Measurements from ENCODE around the gene LHB.
"Not testable (repeated sequence)": the region's sequence is repeated elsewhere in the genome, so short reads cannot be mapped to it uniquely, and the experiment has no call there.

The LHB gene

GRCh38 chr19:49017041-49017665, at the start of gene LHB:
LHB (minus strand) TSS chr19:49017091; CDS start chr19:49017081, 10 bp downstream.
- DNase-seq: no peak

DNA sequence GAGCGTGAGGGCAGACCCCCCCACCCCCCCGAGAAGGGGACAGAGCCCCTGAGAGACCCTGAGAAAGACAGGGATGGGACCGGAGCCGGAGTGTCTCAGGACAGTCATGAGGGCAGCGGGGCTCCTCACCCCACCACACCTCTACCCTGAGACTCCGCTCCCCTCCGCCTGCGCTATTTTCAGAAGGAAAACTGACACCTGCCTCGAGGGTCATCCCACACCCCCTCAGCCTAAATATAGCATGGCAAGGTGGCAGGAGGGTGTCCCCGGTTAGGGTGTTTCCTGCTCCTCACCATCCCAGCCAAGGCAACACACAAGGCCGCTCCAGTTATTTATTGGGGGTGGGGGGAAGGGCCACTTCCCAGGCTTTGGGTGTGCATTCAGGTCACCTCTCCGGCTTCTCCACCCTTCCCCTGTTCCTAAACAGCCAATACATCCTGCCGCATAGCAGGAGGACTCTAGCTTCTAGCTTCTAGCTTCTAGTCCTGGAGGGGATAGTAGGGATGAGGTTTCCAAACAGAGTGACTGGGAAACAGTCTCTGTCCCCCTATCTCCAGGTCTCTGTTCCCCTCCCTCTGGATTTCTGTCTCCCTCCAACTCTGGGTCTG, 49.1 kb upstream of the LHB start:
- no peak for DNase-seq

DNA sequence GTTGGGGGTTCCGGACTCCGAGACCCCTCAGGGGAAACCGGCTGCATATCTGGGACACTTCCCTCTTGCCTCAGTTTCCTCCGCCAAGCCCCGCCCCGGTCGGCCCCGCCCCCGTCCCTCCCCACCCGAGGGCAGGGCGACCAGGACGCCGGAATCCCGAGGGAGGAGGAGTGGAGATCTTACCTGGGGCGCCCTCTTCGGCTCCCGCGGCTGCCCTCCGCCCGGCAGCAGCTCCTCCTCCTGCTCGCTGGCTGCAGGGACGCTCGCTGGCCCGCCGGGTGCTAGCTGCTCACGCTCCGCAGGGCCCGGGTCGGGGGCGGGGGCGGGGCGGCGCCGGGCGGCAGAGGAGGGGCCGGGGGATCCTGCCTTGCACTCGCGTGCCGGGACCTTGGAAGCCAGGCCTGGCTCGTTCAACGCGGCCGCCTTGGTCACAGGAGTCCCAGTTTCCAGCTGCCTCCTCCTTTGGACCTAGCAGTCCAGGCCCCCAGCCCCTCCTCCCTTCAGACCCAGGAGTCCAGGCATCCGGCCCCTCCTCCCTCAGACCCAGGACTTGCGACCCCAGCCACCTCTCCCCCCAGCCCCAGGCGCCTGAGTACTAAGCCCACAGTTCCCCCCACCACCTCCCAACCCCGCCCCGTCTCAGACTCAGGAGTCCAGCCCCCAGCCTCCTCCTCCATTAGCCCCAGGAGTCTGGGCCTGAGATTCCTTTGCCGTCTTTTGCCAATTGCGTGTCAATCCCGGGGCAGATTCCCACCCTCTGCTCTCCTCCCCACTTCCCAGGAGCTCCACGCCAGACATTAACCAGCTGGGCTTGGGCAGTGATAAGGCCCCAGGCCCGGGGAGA, 48.1 kb upstream of the LHB start, which contains the start of gene NTF4:
Gene NTF4 (minus strand): TSS at position 51 of the 844 bp plus-strand sequence. CDS start 2,821 bp downstream, outside the sequence.
- DNase-seq: no peak

DNA sequence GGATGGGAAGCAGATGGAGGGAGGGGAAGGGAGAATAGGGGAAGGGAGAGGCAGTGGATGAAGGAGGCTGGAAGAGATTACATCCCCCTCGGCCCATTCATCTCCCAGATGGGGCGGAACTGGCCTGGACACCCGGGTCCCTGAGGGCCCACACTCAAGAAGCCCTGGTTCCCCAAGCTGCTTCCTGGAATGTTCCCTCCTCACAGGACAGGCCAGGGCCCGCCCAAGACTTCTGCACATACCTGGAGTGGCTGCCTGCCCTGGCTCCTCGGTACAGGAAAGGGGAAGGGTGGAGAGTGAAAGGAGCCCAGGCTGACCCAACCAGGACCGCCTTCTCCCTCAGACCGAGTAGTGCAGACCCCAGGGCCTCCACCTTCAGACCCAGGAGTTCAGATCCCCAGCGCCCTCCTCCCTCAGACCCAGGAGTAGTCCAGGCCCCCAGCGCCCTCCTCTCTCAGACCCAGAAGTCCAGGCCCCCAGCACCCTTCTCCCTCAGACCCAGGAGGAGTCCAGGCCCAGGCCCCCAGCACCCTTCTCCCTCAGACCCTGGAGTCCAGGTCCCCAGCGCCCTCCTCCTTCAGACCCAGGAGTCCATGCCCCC, 47.2 kb upstream of the LHB start:
- DNase-seq: no peak

DNA sequence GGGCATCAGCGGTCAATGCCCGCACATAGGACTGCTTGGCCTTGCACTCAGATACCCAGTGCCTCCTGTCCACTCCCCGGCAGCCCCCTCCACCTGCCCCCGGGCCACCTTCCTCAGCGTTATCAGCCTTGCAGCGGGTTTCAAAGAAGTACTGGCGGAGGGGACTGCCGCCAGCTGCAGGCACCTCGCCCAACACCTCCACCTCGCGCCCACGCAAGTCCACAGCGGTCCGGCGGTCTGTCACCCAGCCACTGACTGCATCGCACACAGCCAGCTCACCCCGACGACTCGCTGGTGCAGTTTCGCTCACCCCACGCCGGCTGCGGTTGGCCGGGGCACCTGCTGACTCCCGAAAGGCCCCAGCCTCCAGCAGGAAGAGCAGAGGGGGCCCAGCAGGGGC, 44.6 kb upstream of the LHB start:
- DNase-seq: no peak

- DNase-seq: no peak
Measured at GRCh38 chr19:49061000-49061399, 44.1 kb upstream of the LHB start.

DNA sequence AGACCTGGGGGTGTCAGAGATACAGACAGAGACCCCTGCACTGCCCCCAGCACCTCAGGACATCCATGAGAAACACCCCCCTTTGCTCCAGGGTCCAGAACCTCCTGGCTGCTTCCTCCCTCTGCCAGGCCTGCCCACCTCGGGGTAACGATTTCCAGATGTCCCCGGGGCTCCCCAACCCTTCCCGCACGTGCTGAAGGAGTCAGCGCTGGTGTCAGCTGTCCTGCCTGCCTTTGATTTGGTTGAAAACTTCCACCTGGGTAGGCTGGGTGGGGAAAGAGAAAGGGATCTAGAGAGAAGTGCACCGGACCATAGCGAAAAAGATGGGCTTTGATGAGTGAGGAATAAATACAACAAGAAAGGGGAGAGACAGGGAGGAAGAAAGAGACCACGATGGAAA, 42.2 kb upstream of the LHB start:
- no peak for DNase-seq

- DNase-seq: no peak
Measured at GRCh38 chr19:49058562-49058961, 41.7 kb upstream of the LHB start.

DNA sequence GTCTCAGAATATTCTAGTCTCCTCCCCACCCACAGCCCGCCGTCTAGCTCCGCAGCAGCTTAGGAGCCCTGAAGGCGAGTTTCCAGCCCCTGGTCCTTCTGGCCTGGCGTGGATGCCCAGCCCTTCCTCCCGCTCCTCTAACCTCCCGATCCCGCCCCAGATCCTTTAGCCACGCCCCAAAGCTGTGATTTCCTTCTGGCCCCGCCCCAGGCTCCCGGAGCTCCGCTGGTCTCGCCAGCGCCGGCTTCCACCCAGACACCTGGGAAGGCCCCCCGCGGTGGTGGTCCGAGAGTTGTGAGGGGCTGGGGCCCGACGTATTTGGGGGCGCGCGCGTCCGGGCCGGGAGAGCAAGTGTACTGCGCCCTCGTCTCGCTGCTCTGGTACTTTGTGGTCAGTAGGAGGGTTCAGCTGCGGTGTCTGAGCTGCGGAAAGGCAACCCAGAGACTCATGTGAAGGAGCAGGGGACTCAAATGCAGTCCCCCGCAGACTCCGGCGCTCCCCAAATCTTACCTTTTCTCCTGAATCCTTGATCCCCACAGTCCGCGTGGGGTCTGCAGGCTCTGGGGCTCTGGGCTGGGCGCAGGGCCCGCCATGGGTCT, 40.8 kb upstream of the LHB start, which contains the start of gene CGB7:
Gene CGB7 (minus strand): TSS at position 114 of the 599 bp plus-strand sequence. CDS start 2,374 bp downstream, outside the sequence.
- DNase-seq: peak; percentile 37

GRCh38 chr19:49056902-49057596, 40.2 kb upstream of the LHB start:
- not testable (repeated sequence) for DNase-seq

- peak; percentile 44 for DNase-seq
Measured at GRCh38 chr19:49056101-49056901, 39.4 kb upstream of the LHB start.

GRCh38 chr19:49050376-49051033, 33.6 kb upstream of the LHB start:
- DNase-seq: not testable (repeated sequence)

DNA sequence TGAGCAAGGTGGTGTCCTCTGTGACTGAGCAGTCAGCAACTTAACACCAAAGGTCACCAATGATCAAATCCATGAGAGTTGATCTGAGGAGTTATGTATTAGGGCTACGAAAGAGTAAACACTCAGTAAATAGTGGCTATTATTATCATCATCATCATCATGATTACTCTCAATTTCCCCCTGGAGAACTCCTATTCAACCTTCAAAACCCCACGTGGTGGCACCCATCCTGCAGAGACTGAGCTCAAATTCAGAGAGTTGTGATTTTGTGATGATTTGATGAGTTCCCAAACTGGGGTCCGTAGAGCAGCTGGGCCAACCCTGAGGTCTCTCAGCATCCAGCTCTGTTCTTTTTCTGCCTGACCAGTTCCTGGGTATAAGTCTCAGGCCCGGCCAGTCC, 32.9 kb upstream of the LHB start:
- DNase-seq: not testable (repeated sequence)

- DNase-seq: not testable (repeated sequence)
Measured at GRCh38 chr19:49049011-49049410, 32.1 kb upstream of the LHB start, which contains the start of gene CGB8. CGB8 (minus strand) TSS chr19:49049111; CDS start chr19:49048739, 372 bp downstream.

DNA sequence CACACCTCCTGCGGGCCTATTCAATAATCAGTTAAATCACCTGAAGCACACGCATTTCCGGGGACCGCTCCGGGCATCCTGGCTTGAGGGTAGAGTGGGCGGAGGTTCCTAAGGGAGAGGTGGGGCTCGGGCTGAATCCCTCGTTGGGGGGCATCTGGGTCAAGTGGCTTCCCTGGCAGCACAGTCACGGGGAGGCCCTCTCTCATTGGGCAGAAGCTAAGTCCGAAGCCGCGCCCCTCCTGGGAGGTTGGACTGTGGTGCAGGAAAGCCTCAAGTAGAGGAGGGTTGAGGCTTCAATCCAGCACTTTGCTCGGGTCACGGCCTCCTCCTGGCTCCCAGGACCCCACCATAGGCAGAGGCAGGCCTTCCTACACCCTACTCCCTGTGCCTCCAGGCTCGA, 26.7 kb upstream of the LHB start, which contains the start of gene CGB5:
Gene CGB5 (plus strand): TSS at position 301 of the 400 bp plus-strand sequence. CDS start 362 bp downstream, outside the sequence.
- DNase-seq: not testable (repeated sequence)

DNA sequence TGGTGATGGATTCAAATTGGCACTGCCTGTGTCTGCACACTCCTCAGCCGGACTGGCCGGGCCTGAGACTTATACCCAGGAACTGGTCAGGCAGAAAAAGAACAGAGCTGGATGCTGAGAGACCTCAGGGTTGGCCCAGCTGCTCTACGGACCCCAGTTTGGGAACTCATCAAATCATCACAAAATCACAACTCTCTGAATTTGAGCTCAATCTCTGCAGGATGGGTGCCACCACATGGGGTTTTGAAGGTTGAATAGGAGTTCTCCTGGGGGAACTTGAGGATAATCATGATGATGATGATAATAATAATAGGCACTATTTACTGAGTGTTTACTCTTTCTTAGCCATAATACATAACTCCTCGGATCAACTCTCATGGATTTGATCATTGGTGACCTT, 25.8 kb upstream of the LHB start:
- not testable (repeated sequence) for DNase-seq

DNA sequence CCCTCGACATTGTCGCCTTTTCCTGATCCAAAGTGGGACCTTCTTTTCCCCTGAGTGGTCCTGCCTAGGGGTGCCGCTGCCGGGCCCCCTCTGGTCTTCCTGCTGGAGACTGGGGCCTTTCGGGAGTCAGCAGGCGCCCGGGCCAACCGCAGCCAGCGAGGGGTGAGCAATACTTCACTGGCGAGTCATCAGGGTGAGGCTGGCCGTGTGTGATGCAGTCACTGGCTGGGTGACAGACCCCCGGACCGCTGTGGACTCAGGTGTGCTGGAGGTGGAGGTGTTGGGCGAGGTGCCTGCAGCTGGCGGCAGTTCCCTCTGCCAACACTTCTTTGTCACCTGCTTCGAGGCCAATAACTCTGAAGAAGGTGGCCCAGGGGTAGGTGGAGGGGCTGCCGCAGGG, 25.3 kb upstream of the LHB start:
- no peak for DNase-seq

- DNase-seq: not testable (repeated sequence)
Measured at GRCh38 chr19:49039736-49040135, 22.8 kb upstream of the LHB start.

DNA sequence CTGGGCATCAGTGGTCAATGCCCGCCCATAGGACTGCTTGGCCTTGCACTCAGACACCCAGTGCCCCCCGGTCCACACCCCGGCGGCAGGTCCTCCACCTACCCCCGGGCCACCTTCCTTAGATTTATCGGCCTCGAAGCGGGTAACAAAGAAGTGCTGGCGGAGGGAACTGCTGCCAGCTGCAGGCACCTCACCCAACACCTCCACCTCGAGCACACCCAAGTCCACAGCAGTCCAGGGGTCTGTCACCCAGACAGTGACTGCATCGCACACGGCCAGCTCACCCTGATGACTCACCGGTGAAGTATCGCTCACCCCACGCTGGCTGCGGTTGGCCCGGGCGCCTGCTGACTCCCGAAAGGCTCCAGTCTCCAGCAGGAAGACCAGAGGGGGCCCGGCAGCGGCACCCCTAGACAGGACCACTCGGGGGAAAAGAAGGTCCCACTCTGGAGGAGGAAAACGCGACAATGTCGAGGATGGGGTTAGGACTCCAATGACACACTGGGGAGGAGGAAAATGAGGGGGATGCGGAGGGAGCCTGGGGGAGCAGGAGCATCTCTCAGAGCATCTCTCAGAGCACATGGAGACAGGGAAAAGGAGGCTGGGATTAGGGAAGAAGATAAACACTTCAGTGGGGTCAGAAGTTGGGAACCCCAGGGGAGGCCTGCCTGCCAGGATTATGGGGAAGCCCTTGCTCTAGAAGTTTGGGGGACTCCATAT, 21.8 kb upstream of the LHB start:
- DNase-seq: not testable (repeated sequence)

GRCh38 chr19:49038111-49038510, 21.2 kb upstream of the LHB start:
- not testable (repeated sequence) for DNase-seq

Data from NCI-H1105 treated with DMSO at 0.1 percent for 48 hours (cell line).